SK-N-SH (cell line): ENCODE results near the gene UGP2.

Source experiments
- EZH2phosphoT487 ChIP-seq: fragments of 200-600 bp; sonication (generic); IDR thresholded peaks from 2 replicates; pipeline ENCODE4 v1.6.1; 2017; ENCODE audit warnings: low read depth, mixed run types, mild to moderate bottlenecking, antibody characterized with exemption, moderate library complexity, borderline replicate concordance
- MXI1 ChIP-seq: IDR thresholded peaks from 2 replicates; pipeline ENCODE4 v1.6.1; 2012; ENCODE audit warnings: mild to moderate bottlenecking, low read depth, low read length, improper control_type of control experiment
- NRF1 ChIP-seq: IDR thresholded peaks from 2 replicates; pipeline ENCODE4 v1.6.1; 2012; ENCODE audit warnings: low read depth, mild to moderate bottlenecking, low read length
- SMC3 ChIP-seq: IDR thresholded peaks from 2 replicates; pipeline ENCODE4 v1.6.1; 2012; ENCODE audit warnings: low read depth, low read length, improper control_type of control experiment
- TAF1 ChIP-seq: IDR thresholded peaks from 2 replicates; pipeline ENCODE4 v1.6.1; 2012; ENCODE audit warnings: low read depth, mild to moderate bottlenecking, low read length, moderate library complexity, borderline replicate concordance
- TF ChIP-seq, protein P1 (sequence below): fragments of 200-600 bp; sonication (generic); IDR thresholded peaks from 2 replicates; pipeline ENCODE4 v1.6.1; 2017; ENCODE audit warnings: antibody characterized with exemption, mild to moderate bottlenecking, moderate library complexity
- TF ChIP-seq, protein P2 (sequence below): fragments of 150-350 bp; IDR thresholded peaks from 2 replicates; pipeline ENCODE4 v1.6.1; 2017; ENCODE audit warnings: antibody characterized with exemption, low read length, low read depth, borderline replicate concordance
- TF ChIP-seq, protein P3 (sequence below): IDR thresholded peaks from 2 replicates; pipeline ENCODE4 v1.4.0; 2012; ENCODE audit warnings: low read depth

DNA sequence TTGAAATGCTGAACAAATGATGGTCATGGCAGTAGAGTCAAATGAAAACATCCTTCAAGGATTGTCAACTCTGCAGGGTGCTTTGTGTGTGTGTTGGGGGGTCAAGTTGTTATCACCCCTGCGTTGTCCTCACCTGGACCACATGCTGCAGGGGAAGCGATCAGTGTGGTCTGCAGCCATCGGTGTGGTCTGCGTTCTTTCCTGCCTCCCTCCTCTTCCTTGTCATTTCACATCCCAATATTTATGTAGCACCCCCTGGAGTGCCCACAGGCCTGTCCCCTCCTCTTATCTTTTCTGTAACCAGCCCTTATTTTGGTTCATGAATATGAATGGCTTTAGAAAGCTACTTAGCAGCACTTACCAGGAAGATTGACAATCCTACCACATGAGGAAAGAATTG lies 38.9 kb downstream of the UGP2 start:
- TF ChIP-seq, protein P1, sequence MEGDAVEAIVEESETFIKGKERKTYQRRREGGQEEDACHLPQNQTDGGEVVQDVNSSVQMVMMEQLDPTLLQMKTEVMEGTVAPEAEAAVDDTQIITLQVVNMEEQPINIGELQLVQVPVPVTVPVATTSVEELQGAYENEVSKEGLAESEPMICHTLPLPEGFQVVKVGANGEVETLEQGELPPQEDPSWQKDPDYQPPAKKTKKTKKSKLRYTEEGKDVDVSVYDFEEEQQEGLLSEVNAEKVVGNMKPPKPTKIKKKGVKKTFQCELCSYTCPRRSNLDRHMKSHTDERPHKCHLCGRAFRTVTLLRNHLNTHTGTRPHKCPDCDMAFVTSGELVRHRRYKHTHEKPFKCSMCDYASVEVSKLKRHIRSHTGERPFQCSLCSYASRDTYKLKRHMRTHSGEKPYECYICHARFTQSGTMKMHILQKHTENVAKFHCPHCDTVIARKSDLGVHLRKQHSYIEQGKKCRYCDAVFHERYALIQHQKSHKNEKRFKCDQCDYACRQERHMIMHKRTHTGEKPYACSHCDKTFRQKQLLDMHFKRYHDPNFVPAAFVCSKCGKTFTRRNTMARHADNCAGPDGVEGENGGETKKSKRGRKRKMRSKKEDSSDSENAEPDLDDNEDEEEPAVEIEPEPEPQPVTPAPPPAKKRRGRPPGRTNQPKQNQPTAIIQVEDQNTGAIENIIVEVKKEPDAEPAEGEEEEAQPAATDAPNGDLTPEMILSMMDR, result no peak
- TF ChIP-seq, protein P2, sequence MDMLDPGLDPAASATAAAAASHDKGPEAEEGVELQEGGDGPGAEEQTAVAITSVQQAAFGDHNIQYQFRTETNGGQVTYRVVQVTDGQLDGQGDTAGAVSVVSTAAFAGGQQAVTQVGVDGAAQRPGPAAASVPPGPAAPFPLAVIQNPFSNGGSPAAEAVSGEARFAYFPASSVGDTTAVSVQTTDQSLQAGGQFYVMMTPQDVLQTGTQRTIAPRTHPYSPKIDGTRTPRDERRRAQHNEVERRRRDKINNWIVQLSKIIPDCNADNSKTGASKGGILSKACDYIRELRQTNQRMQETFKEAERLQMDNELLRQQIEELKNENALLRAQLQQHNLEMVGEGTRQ, result no peak
- no peak for TF ChIP-seq SMC3
- TF ChIP-seq MXI1, result no peak
- TF ChIP-seq NRF1, result no peak
- TF ChIP-seq, protein P3, sequence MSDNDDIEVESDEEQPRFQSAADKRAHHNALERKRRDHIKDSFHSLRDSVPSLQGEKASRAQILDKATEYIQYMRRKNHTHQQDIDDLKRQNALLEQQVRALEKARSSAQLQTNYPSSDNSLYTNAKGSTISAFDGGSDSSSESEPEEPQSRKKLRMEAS, result no peak
- TF ChIP-seq EZH2phosphoT487, result no peak
- no peak for TF ChIP-seq TAF1
